Thyroid gland (tissue), 4 donors: ENCODE results near the gene CPLX3.

Experiments used
- POLR2A ChIP-seq, 2 donors: fragments of 450-650 bp; IDR thresholded peaks; one replicate each; pipeline ENCODE4 v1.6.1; 2017; ENCODE audit warnings: antibody characterized with exemption in 2 of 2, mild to moderate bottlenecking in 2 of 2, moderate library complexity in 1 of 2
- TF ChIP-seq, protein P1 (sequence below), 6 experiments: fragments of 200-600 bp in 3 of 6; fragments of 450-650 bp in 3 of 6; sonication (generic) in 3 of 6; IDR thresholded peaks; one replicate each; pipeline ENCODE4 v1.5.1; 2016 to 2019; ENCODE audit warnings: antibody characterized with exemption in 6 of 6, mild to moderate bottlenecking in 2 of 6, inconsistent platforms in 1 of 6, moderate library complexity in 1 of 6

DNA sequence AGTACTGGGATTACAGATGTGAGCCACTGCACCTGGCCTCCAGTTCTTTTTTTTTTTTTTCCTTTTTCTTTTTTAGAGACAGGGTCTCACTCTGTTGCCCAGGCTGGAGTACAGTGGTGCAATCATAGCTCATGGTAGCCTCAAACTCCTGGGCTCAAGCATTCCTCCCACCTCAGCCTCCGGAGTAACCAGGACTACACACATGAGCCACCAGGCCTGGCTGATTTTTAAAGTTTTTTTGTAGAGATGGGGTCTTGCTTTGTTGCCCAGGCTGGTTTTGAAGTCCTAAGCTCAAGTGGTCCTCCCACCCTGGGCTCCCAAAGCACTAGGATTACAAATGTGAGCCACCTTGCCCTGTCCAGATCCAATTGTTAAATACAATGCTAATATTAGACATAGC is 30.1 kb downstream of the CPLX3 start:
- TF ChIP-seq, protein P1, sequence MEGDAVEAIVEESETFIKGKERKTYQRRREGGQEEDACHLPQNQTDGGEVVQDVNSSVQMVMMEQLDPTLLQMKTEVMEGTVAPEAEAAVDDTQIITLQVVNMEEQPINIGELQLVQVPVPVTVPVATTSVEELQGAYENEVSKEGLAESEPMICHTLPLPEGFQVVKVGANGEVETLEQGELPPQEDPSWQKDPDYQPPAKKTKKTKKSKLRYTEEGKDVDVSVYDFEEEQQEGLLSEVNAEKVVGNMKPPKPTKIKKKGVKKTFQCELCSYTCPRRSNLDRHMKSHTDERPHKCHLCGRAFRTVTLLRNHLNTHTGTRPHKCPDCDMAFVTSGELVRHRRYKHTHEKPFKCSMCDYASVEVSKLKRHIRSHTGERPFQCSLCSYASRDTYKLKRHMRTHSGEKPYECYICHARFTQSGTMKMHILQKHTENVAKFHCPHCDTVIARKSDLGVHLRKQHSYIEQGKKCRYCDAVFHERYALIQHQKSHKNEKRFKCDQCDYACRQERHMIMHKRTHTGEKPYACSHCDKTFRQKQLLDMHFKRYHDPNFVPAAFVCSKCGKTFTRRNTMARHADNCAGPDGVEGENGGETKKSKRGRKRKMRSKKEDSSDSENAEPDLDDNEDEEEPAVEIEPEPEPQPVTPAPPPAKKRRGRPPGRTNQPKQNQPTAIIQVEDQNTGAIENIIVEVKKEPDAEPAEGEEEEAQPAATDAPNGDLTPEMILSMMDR (IDR thresholded peaks at IDR 0.05), result no peak
- no peak for TF ChIP-seq POLR2A (IDR thresholded peaks at IDR 0.05)
